ENCODE measurements around the gene PDE6C.

The PDE6C gene

DNA sequence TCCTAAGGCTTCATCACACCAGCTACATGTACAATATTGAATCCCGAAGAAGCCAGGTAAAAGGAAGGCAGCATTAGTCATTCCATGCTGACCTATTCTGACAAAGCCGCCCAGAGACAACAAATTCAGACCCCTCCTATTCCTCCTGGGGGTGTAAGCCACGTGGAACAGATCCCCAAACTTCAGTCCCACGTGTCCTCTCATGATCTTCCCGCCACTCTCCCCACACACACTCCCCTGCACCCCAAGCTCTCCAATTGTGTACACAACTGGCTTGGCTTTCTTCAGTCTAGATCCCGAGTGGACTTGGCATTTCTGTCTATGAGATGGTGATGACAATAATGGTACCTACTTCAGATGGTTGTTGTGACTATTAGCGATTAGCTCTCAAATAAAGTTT, 8.6 kb downstream of the PDE6C start:
- H3K4me3 ChIP-seq (ENCODE audit: low read depth, low read length), result no peak overlapping the region
- DNase-seq (ENCODE audit: low read depth), result no peak
- TF ChIP-seq, protein P1, sequence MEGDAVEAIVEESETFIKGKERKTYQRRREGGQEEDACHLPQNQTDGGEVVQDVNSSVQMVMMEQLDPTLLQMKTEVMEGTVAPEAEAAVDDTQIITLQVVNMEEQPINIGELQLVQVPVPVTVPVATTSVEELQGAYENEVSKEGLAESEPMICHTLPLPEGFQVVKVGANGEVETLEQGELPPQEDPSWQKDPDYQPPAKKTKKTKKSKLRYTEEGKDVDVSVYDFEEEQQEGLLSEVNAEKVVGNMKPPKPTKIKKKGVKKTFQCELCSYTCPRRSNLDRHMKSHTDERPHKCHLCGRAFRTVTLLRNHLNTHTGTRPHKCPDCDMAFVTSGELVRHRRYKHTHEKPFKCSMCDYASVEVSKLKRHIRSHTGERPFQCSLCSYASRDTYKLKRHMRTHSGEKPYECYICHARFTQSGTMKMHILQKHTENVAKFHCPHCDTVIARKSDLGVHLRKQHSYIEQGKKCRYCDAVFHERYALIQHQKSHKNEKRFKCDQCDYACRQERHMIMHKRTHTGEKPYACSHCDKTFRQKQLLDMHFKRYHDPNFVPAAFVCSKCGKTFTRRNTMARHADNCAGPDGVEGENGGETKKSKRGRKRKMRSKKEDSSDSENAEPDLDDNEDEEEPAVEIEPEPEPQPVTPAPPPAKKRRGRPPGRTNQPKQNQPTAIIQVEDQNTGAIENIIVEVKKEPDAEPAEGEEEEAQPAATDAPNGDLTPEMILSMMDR (IDR thresholded peaks at IDR 0.05; ENCODE audit: control insufficient read depth, extremely low read depth, insufficient read depth), result no peak

- TF ChIP-seq, protein P1 (IDR thresholded peaks at IDR 0.05; ENCODE audit: control insufficient read depth, extremely low read depth, insufficient read depth), result no peak
- DNase-seq (ENCODE audit: low read depth), result no peak
- no peak overlapping the region for H3K4me3 ChIP-seq (ENCODE audit: low read depth, low read length)
These were observed 10.6 kb downstream of the PDE6C start for GRCh38 chr10:93622942-93623341.

DNA sequence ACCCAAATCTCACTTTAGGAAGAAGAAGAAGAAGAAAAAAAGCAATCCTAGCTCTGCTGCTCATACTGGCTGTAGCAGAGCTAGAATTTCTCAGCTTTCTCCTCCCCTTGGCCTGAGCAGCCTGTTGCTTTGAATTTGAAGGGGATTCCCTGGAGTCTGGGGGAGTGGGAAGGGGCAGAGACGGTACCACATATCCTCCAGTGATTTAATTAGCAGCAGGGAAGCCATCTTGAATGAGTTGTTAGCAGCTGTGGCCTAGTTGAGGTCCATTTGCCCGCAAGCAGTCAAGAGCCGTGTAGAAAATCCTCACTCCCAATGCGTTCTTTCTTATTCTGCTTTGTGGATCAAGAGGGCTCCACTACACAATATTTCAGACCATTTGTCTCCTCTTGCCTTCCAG, 16.5 kb downstream of the PDE6C start:
- H3K4me3 ChIP-seq (ENCODE audit: low read depth, low read length), result no peak overlapping the region
- DNase-seq (ENCODE audit: low read depth), result no peak
- TF ChIP-seq, protein P1 (IDR thresholded peaks at IDR 0.05; ENCODE audit: control insufficient read depth, extremely low read depth, insufficient read depth), result no peak

DNA sequence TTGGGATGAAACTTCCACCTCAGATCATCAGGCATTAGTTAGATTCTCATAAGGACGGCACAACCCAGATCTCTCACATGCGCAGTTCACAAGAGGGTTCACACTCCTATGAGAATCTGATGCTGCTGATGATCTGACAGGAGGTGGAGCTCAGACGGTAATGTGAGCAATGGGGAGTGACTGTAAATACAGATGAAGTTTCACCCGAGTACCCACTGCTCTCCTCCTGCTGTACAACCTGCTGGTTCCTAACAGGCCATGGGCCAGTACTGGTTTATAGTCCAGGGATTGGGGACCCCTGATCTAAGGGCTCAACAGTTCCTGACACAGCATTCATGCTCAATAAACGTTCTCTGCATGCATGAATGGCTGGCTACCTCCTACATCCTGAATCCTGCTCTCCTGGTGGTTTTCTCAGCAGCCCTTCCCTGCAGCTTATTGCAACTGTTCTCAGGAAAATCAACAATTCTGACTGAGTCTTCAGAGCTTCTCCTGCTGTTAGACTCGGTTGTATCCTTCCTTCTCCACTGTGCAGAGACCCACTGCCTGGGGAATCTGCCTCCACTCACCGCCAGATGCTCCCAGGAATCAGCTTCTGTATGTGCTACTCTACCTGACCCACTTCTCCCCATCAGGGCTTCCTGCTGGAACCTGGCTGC, 17.4 kb downstream of the PDE6C start:
- TF ChIP-seq, protein P1 (IDR thresholded peaks at IDR 0.05; ENCODE audit: control insufficient read depth, extremely low read depth, insufficient read depth), result no peak
- DNase-seq (ENCODE audit: low read depth), result no peak
- H3K4me3 ChIP-seq (ENCODE audit: low read depth, low read length), result no peak overlapping the region

DNA sequence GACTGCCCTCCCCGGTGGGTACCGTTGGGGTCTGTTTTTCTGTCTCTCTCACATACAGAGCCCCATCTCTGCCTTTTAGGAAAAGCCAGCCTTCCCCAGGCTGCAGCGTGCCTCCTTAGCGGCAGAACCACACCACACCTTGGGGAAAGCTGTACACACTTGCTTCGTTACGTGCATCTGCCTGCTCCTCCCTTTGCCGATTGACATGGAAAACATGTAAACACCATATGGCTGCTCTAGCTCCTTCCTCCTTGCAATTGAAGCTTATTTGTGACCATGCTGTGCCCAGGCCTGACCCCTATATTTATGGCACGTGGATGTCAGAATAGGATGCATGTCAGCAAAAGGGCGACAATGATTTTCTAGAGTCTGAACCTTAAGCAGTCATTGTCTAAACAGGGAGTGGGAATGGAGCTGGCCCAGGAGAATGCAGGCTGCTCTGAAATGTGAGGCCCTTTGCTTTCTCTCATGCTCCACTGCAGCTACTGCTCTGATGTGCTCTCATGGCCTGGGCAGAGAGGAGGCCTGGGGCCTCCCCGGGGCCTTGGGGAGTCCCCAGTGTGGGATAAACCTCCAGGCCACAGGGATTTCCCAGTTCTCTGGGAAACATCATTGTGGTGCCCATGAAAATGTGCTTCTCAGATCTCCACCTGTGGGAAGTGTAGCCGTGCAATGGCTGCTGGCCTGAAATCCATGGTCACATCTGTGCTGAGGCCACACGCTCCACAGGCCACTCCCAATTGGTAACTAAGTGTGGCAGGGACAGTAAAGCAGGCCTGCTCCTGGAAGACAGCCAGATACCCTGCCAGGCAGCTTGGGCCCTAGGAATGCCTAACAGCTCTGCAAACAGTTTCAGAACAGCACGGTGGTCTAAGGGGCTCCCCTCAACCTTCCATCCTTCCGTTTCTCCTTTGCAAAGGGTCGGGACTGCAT, 18.6 kb downstream of the PDE6C start:
- no peak for DNase-seq (ENCODE audit: low read depth)
- TF ChIP-seq, protein P1 (IDR thresholded peaks at IDR 0.05; ENCODE audit: control insufficient read depth, extremely low read depth, insufficient read depth), result no peak

DNA sequence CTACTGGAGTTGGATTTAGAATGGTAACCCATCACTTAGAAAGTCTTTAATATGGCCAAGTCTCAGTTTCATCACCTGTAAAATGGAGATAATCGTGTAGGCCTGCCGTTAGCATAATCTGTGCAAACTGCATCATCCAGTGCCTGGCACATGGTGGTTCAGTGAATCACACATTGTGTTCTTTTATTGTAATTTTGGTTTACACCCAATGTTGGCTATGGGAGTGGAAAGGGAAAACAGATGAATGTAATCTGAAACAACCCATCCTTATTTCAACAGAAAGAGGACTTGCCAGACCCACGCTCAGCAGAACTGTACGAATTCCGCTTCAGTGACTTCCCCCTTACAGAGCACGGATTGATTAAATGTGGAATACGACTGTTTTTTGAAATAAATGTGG, 27.5 kb downstream of the PDE6C start:
- no peak for DNase-seq (ENCODE audit: low read depth)
- no peak overlapping the region for H3K4me3 ChIP-seq (ENCODE audit: low read depth, low read length)
- TF ChIP-seq, protein P1 (IDR thresholded peaks at IDR 0.05; ENCODE audit: control insufficient read depth, extremely low read depth, insufficient read depth), result no peak

More for the DNA sequence above, 18.6 kb downstream of the PDE6C start:
- H3K4me3 ChIP-seq (ENCODE audit: low read depth, low read length), result no peak overlapping the region
